SH-SY5Y (cell line): ENCODE measurements around the gene PPP1R9B.

ENCODE experiments used
- GATA2 ChIP-seq: IDR thresholded peaks from 2 replicates; pipeline ENCODE4 v1.6.1; 2011; ENCODE audit warnings: mild to moderate bottlenecking, low read depth, low read length
- GATA3 ChIP-seq: IDR thresholded peaks from 2 replicates; pipeline ENCODE4 v1.6.1; 2011; ENCODE audit warnings: low read depth, mild to moderate bottlenecking, low read length, moderate library complexity

DNA sequence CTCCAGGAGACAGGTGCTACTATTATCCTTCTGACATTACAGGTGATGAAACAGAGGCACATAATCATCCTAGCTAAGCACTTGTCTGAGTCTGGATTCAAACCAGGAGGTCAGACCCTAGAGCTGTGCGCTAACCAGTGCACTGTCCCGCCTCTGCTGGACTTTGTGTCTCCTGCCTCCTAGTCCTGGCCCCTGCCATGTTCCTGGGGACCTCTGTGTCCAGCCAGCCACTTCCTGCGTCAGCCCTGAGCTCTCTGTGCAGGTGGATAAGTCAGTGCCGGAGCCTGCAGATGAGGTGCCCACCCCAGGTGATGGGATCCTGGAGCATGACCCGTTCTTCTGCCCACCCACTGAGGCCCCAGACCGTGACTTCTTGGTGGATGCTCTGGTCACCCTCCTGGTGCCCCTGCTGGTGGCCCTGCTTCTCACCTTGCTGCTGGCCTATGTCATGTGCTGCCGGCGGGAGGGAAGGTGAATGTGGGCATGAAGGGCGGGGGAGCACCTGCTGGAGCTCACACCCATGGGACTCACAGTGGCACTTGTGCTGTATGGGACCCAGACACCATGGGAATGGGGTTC is 19.5 kb upstream of the PPP1R9B start:
- TF ChIP-seq GATA2 (no peak), GATA3 (no peak)
